KOPT-K1 (cell line): ENCODE measurements around the gene PLEKHJ1.

ENCODE experiments used
- H3K27ac ChIP-seq: fragments of 200-600 bp; sonication (generic); 2 replicates; pipeline ENCODE4 v1.5.1; 2016; ENCODE audit warnings: antibody characterized with exemption, mild to moderate bottlenecking, low read depth, low read length; ENCODE audit not compliant: poor library complexity, severe bottlenecking
- H3K36me3 ChIP-seq: fragments of 200-600 bp; sonication (generic); 2 replicates; pipeline ENCODE4 v1.5.1; 2017; ENCODE audit warnings: antibody characterized with exemption, mild to moderate bottlenecking, low read length, moderate library complexity; ENCODE audit not compliant: insufficient read depth
- H3K9me3 ChIP-seq: fragments of 200-600 bp; sonication (generic); 2 replicates; pipeline ENCODE4 v1.5.1; 2017; ENCODE audit warnings: antibody characterized with exemption, low read length, mild to moderate bottlenecking; ENCODE audit not compliant: insufficient read depth, poor library complexity, severe bottlenecking

PLEKHJ1 gene

DNA sequence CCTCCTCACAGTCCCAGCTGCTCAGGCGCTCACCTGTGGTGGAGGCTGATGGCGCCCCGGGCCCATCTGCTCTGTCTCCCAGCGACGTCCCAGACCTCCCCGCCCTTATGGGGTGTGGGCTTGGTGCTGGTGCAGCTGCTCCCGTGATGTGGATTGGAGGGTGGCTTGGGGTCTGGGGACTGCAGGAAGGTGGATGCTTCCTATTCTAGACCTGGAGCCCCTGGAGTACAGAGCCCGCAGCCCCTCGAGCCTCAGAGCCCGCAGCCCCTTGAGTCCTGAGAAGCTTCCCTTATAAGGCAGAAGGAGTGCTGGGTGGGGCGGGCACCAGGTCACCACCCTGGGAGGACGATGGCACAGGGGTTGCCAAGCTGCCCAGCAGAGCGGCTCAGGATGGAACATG, 40.8 kb downstream of the PLEKHJ1 start:
- H3K27ac ChIP-seq = no peak overlapping the region
- no peaks in the 10 kb centered on the region for H3K9me3 ChIP-seq
- H3K36me3 ChIP-seq = peaks cover 98% of the 10 kb centered on the region

DNA sequence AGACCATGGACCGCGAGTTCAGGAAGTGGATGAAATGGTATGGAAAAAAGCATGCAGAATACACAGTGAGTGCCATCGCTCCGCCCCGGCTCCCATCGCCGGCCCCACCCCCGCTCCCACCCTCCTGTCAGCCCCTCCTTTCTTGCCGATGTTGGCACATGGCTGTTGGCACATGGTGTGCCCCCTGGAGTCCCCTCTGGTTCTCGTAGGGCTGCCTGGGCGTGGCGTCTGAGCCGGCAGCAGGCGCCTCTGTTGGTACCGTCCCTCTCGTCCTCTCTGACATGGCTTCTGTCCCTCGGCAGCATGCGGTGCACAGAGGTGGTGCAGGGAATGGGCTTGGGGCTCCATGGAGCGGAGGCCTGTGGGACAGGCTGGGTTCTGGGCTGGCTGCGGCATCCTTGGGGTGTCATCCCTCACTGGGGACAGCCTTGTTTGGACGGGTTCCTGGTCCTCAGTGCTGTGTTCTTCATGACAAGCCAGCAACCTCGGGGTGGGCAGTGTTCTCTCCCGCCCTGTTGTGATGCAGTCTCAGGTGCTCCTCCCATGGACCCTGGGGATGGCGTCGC, 41.5 kb downstream of the PLEKHJ1 start:
- peaks cover 98% of the 10 kb centered on the region for H3K36me3 ChIP-seq
- no peak overlapping the region for H3K27ac ChIP-seq
- no peaks in the 10 kb centered on the region for H3K9me3 ChIP-seq

GRCh38 chr19:2193807-2194206, 42.3 kb downstream of the PLEKHJ1 start:
- Histone ChIP-seq H3K9me3 (no peaks in the 10 kb centered on the region), H3K36me3 (peaks cover 98% of the 10 kb centered on the region), H3K27ac (no peak overlapping the region)

- H3K27ac ChIP-seq = no peak overlapping the region
- peaks cover 99% of the 10 kb centered on the region for H3K36me3 ChIP-seq
- no peaks in the 10 kb centered on the region for H3K9me3 ChIP-seq
Observed at GRCh38 chr19:2192862-2193261, 43.3 kb downstream of the PLEKHJ1 start.

DNA sequence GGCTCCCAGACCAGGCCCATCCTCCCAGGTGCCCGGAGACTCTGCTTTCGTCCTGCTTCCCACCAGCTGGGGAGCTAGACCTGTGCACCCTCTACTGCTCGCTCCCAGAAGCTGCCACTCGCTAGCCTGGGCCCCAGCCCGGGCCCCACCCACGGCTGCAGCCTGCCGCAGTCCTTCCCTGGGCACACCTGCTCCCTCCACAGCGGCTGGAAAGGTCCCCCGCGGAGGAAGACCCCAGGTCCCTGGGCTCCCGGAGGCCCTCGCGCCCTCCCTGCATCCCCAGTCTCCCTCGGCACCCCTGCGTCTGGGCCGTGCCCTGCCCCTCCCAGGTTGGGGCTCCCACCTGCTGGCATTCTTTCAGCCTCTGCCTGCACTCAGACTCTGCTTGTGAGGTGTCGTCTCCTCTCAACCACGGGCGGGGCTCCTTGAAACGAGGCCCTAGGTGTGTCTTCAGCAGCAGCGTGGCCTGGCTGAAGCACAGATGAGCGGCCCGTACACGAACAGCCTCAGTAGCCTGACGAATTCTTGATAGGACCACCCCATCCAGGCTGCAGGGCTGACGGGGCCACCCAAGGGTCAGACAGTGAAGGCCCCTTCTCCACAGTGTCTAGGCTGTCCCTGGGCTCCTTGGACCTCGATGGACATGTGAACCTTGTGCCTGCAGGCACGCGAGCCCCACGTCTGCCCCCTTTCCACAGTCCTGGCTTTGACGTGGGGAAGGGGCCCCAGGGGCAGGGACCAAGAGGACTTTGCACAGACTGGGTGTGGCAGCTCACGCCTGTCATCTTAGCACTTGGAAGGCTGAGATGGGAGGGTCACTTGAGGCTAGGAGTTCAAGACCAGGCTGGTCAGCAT, 44.4 kb downstream of the PLEKHJ1 start:
- H3K36me3 ChIP-seq = peaks cover 99% of the 10 kb centered on the region
- H3K27ac ChIP-seq = no peak overlapping the region
- no peaks in the 10 kb centered on the region for H3K9me3 ChIP-seq

- H3K9me3 ChIP-seq = no peaks in the 10 kb centered on the region
- no peak overlapping the region for H3K27ac ChIP-seq
- peaks cover 99% of the 10 kb centered on the region for H3K36me3 ChIP-seq
Observed at GRCh38 chr19:2190848-2191455, 45.2 kb downstream of the PLEKHJ1 start.

DNA sequence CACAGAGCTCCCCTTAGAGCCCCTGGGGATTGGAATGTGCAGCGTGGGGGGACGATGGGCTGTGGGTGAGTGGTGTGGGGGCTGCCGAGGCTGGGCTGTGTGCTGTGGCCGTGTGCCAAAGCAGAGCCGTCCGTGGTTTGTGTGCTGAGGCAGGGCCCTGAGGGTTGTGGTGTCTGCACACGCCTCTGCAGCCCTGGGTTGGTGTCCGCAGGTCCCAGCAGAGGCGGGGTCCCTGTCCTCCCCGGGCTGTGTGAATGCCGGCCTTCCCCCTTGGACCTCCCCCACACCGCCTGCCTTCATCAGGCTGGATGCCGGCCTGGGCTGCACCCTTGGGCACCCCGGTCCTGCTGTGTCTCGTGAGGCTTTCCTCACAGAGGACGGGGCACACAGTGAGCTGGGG, 46.2 kb downstream of the PLEKHJ1 start:
- H3K36me3 ChIP-seq = peaks cover 99% of the 10 kb centered on the region
- H3K9me3 ChIP-seq = no peaks in the 10 kb centered on the region
- no peak overlapping the region for H3K27ac ChIP-seq

- no peaks in the 10 kb centered on the region for H3K9me3 ChIP-seq
- peaks cover 99% of the 10 kb centered on the region for H3K36me3 ChIP-seq
- H3K27ac ChIP-seq = no peak overlapping the region
Observed at GRCh38 chr19:2188708-2189385, 47.3 kb downstream of the PLEKHJ1 start.

GRCh38 chr19:2187159-2187558, 49.0 kb downstream of the PLEKHJ1 start:
- H3K36me3 ChIP-seq = peaks cover 99% of the 10 kb centered on the region

GRCh38 chr19:2186071-2186846, 49.9 kb downstream of the PLEKHJ1 start:
- peaks cover 94% of the 10 kb centered on the region for H3K36me3 ChIP-seq
- H3K27ac ChIP-seq = no peak overlapping the region
- no peaks in the 10 kb centered on the region for H3K9me3 ChIP-seq

More at GRCh38 chr19:2187159-2187558, 49.0 kb downstream of the PLEKHJ1 start:
- Histone ChIP-seq H3K9me3 (no peaks in the 10 kb centered on the region), H3K27ac (no peak overlapping the region)

DNA sequence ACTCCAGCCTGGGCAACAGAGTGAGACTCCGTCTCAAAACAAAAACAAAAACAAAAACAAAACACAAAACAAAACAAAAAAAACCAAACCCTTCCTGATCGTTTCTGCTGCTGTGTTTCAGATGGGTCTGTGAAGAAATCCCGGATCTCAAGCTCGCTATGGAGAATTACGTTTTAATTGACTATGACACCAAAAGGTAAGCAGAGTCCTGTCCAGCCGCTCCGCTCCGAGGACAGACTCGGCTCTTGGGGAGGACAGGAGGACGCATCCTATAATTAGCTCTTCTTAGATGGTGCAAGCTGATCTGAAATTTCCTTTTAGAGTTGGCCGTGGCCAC, 50.4 kb downstream of the PLEKHJ1 start:
- Histone ChIP-seq H3K36me3 (peaks cover 94% of the 10 kb centered on the region), H3K9me3 (no peaks in the 10 kb centered on the region), H3K27ac (no peak overlapping the region)

DNA sequence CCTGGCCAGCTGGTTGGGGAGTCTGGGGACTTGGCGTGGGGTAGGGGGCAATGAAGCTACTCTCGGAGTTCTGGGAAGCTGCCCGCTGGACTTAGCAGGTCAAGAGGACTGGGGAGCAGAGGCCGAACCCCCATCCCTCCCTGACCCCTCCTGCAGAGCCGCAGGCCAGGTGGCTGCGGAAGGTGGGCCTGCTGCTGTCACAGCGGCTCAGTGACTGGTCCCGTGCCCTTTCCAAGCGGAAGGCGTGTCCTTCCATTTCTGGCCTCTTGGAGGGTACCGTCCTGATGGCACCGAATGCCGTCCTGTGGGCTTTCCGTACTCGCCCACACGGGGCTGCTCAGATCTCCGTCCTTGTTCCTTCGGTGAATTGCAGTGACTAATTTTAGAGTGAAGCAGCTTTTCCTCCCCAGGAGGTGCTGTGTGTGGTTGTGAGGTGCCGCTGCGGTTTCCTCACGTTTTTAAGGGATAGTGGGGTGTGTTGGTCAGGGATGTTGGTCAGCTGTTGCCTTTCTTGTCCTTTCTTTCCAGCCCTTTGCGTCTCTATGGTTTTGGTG, 51.6 kb downstream of the PLEKHJ1 start:
- Histone ChIP-seq H3K27ac (no peak overlapping the region), H3K9me3 (no peaks in the 10 kb centered on the region), H3K36me3 (peaks cover 93% of the 10 kb centered on the region)
